ENCODE measurements around the gene NTNG1.

Gene NTNG1

DNA sequence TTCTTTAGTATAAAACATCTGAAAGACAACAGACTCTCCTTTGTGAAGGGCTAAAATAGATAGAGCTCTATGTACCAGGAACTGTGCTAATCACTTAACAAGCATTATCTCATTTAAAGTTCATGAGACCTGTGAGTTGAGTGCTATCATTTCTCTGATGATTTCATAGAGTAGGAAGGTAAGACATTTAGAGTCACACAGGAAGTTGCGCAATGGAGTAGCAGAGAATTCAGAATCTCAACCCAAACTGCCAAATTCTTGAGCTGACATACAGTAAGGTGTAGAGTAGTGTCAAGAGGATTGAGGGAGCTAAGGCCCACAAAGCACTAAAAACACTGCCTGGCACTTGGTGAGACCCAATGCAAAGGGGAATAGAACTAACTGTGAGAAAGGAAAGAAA is 384.3 kb downstream of the NTNG1 start:
- no peak overlapping the region for H3K4me3 ChIP-seq (ENCODE audit: low read depth, low read length)
- DNase-seq (ENCODE audit: low read depth, low spot score), result no peak
- TF ChIP-seq CTCF (IDR thresholded peaks at IDR 0.05; ENCODE audit: insufficient read depth, low read length, missing control alignments), result no peak
- ChIA-PET POLR2A (no interaction called here), CTCF (interaction anchor here (10.4 kb wide), 1 partner anchor 251 kb away, joined by 151 read pairs; no protein-coding TSS in a partner anchor)

- POLR2A ChIA-PET, result no interaction called here
- H3K4me3 ChIP-seq (ENCODE audit: low read depth, low read length), result no peak overlapping the region
Measured at GRCh38 chr1:107525961-107526360, 385.1 kb downstream of the NTNG1 start.

GRCh38 chr1:107526524-107527198 is 385.8 kb downstream of the NTNG1 start:
- TF ChIP-seq CTCF (IDR thresholded peaks at IDR 0.05; ENCODE audit: insufficient read depth, low read length, missing control alignments), result no peak
- DNase-seq (ENCODE audit: low read depth, low spot score), result no peak
- H3K4me3 ChIP-seq (ENCODE audit: low read depth, low read length), result no peak overlapping the region
- POLR2A ChIA-PET, result no interaction called here
- CTCF ChIA-PET, result interaction anchor here (8.8 to 10.4 kb wide), 2 partner anchors 223 to 252 kb away, joined by 106 to 151 read pairs; no protein-coding TSS in a partner anchor

More at GRCh38 chr1:107525961-107526360, 385.1 kb downstream of the NTNG1 start:
- TF ChIP-seq CTCF (IDR thresholded peaks at IDR 0.05; ENCODE audit: insufficient read depth, low read length, missing control alignments), result no peak
- no peak for DNase-seq (ENCODE audit: low read depth, low spot score)
- CTCF ChIA-PET, result interaction anchor here (8.8 to 10.4 kb wide), 2 partner anchors 224 to 251 kb away, joined by 106 to 151 read pairs; no protein-coding TSS in a partner anchor

DNA sequence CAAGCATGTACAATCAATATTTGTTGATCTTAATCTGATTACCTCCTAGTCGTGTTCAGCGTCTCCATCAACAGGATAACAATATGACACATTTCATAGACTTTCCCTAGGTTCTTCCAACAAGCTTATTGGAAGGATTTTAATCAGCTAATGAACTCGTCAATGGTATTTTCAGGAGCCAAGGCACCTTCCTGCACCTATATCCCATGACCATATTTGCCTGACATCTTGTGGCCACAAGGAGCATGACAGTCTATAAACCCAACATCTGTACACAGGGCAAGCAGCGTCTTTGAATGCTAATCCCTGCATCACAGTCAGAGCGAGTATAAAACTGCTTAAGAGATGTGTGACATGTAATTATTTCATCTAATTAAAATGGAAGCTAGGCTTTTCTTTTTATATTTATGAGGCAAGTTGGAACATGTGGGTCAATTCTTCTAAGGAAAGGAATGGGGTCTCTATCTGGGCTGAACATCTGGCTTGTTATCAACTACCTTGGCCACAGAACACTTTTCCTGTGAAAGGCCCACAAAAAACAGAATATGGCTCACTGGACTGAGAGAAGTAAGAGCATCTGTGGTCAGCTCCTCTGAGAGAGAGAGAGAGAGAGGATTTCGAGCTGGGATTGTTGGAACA is 388.8 kb downstream of the NTNG1 start:
- POLR2A ChIA-PET, result no interaction called here
- TF ChIP-seq CTCF (IDR thresholded peaks at IDR 0.05; ENCODE audit: insufficient read depth, low read length, missing control alignments), result peak; percentile 79
- H3K4me3 ChIP-seq (ENCODE audit: low read depth, low read length), result no peak overlapping the region
- CTCF ChIA-PET, result interaction anchor here (0.6 to 10.4 kb wide), 45 partner anchors 9 to 830 kb away, joined by 3 to 151 read pairs (median 4); partner anchors contain the start of gene PRMT6
- peak; percentile 17 for DNase-seq (ENCODE audit: low read depth, low spot score)

GRCh38 chr1:107530543-107530942 is 389.7 kb downstream of the NTNG1 start:
- no peak overlapping the region for H3K4me3 ChIP-seq (ENCODE audit: low read depth, low read length)
- TF ChIP-seq CTCF (IDR thresholded peaks at IDR 0.05; ENCODE audit: insufficient read depth, low read length, missing control alignments), result no peak
- DNase-seq (ENCODE audit: low read depth, low spot score), result no peak
- ChIA-PET POLR2A (no interaction called here), CTCF (interaction anchor here (0.8 to 10.4 kb wide), 16 partner anchors 8 to 388 kb away, joined by 3 to 151 read pairs (median 6); no protein-coding TSS in a partner anchor)

Data from AG04449 (cell line).